MM.1S (cell line): ENCODE results near the gene CTBP1.

Experiments used
- CTCF ChIP-seq: fragments of 300-600 bp; sonication (generic); IDR thresholded peaks from 2 replicates; pipeline ENCODE4 v1.5.1; 2016; ENCODE audit warnings: antibody characterized with exemption, low read length, mixed read lengths
- EZH2 ChIP-seq: fragments of 300-600 bp; sonication (generic); optimal IDR thresholded peaks from 2 replicates; pipeline ENCODE3; 2017; ENCODE audit warnings: low read depth, mild to moderate bottlenecking, antibody characterized with exemption, low read length, mixed read lengths

- TF ChIP-seq CTCF (no peak), EZH2 (no peak)
Observed at GRCh38 chr4:1175635-1176229, 73.2 kb downstream of the CTBP1 start.
